H1 (cell line): ENCODE measurements around the gene SKA3. TPM values are rescaled to one million over a fixed set of nuclear protein-coding genes. Genes with fewer than 3 reads are reported as not detected.
A peak's percentile ranks its signal among the peaks of the same experiment; 100 is the strongest.

Source experiments
- CTCF ChIA-PET: fragments of 300-600 bp; sonication (Branson Sonifier 250); formaldehyde crosslinking; loops from one replicate; lab custom pipeline; 2021; ENCODE audit not compliant: partially characterized antibody; lab: Charles Lee
- POLR2A ChIA-PET: fragments of 300-600 bp; sonication (Branson Sonifier 250); formaldehyde crosslinking; loops from one replicate; lab custom pipeline; 2021; ENCODE audit warnings: inconsistent platforms; ENCODE audit not compliant: partially characterized antibody; lab: Charles Lee
- DNase-seq, 2 experiments: peaks; one replicate each; pipeline versions ENCODE4 v3.0.0 to v3.0.0-alpha.2; 2010 to 2022; ENCODE audit warnings: low spot score in 2 of 2, low read depth in 1 of 2, mixed read lengths in 1 of 2
- FAIRE-seq: peaks from 2 replicates; lab custom pipeline; 2011; peaks lifted over from hg19 to GRCh38; lab: Jason Lieb, UNC
- H2AFZ ChIP-seq: 2 replicates; pipeline ENCODE4 v1.8.1; 2012; ENCODE audit warnings: low read length, inconsistent platforms
- H2AK5ac ChIP-seq: 2 replicates; pipeline ENCODE4 v1.6.1; 2013; ENCODE audit warnings: low read depth, low read length
- H2BK120ac ChIP-seq: replicated peaks from 2 replicates; pipeline ENCODE3; 2013; ENCODE audit warnings: low read depth, low read length, inconsistent platforms
- H2BK12ac ChIP-seq: 2 replicates; pipeline ENCODE4 v1.6.1; 2013; ENCODE audit warnings: low read depth, low read length
- H2BK15ac ChIP-seq: 2 replicates; pipeline ENCODE4 v1.6.1; 2013; ENCODE audit warnings: low read length
- H2BK20ac ChIP-seq: 2 replicates; pipeline ENCODE4 v1.6.1; 2013; ENCODE audit warnings: low read length
- H2BK5ac ChIP-seq: 2 replicates; pipeline ENCODE4 v1.6.1; 2013; ENCODE audit warnings: low read depth, low read length
- H3K14ac ChIP-seq: 2 replicates; pipeline ENCODE4 v1.6.1; 2013; ENCODE audit warnings: inconsistent platforms; ENCODE audit not compliant: insufficient read length
- H3K18ac ChIP-seq: 2 replicates; pipeline ENCODE4 v1.6.1; 2013; ENCODE audit warnings: low read length; ENCODE audit errors: extremely low read depth
- H3K23ac ChIP-seq: 2 replicates; pipeline ENCODE4 v1.6.1; 2013; ENCODE audit warnings: inconsistent platforms; ENCODE audit not compliant: insufficient read length
- H3K23me2 ChIP-seq: 2 replicates; pipeline ENCODE4 v1.6.1; 2013; ENCODE audit warnings: low read depth, low read length
- H3K27ac ChIP-seq: 2 replicates; pipeline ENCODE4 v1.6.1; 2011; ENCODE audit warnings: low read depth, low read length, inconsistent platforms
- H3K27me3 ChIP-seq, 4 experiments: replicated peaks in 1 of 4; 1 replicate in 1 of 4; 2 replicates in 3 of 4; pipeline versions ENCODE4 v1.6.1 to v1.8.1; 2011 to 2013; ENCODE audit warnings: low read length in 3 of 4, mild to moderate bottlenecking in 3 of 4, inconsistent platforms in 2 of 4, mixed read lengths in 2 of 4, moderate library complexity in 1 of 4; ENCODE audit not compliant: control insufficient read depth in 3 of 4, insufficient read depth in 3 of 4; ENCODE audit errors: extremely low read depth in 1 of 4
- H3K36me3 ChIP-seq, 4 experiments: 2 replicates each; pipeline versions ENCODE4 v1.6.1 to v1.8.1; 2011 to 2013; ENCODE audit warnings: mild to moderate bottlenecking in 4 of 4, low read length in 3 of 4, moderate library complexity in 2 of 4, control low read depth in 1 of 4, inconsistent platforms in 1 of 4; ENCODE audit not compliant: insufficient read depth in 4 of 4, control insufficient read depth in 2 of 4
- H3K4ac ChIP-seq: replicated peaks from 2 replicates; pipeline ENCODE3; 2013; ENCODE audit warnings: low read length, low read depth, mixed read lengths, inconsistent platforms; ENCODE audit not compliant: insufficient read length
- H3K4me1 ChIP-seq, 4 experiments: replicated peaks in 1 of 4; 1 replicate in 1 of 4; 2 replicates in 3 of 4; pipeline versions ENCODE4 v1.6.1 to v1.8.1; 2011 to 2013; ENCODE audit warnings: low read length in 3 of 4, inconsistent platforms in 2 of 4, mixed read lengths in 1 of 4; ENCODE audit not compliant: insufficient read depth in 4 of 4, control insufficient read depth in 3 of 4
- H3K4me2 ChIP-seq, 2 experiments: 2 replicates each; pipeline versions ENCODE4 v1.6.1 to v1.8.1; 2011 to 2013; ENCODE audit warnings: low read depth in 2 of 2, low read length in 2 of 2, control low read depth in 1 of 2, inconsistent platforms in 1 of 2, mild to moderate bottlenecking in 1 of 2; ENCODE audit not compliant: insufficient read depth in 1 of 2
- H3K4me3 ChIP-seq, 4 experiments: fragments of 200-600, 300-600 bp in 1 of 4; sonication (generic), shearing (Covaris generic), sonication (Bioruptor Twin) in 1 of 4; 2 replicates each; pipeline versions ENCODE4 v1.5.1 to v1.8.1; 2011 to 2016; ENCODE audit warnings: low read length in 4 of 4, low read depth in 3 of 4, control low read depth in 2 of 4, inconsistent platforms in 2 of 4, mild to moderate bottlenecking in 2 of 4, mixed read lengths in 1 of 4, moderate library complexity in 1 of 4; ENCODE audit not compliant: insufficient read depth in 2 of 4; ENCODE audit errors: extremely low read depth in 1 of 4
- H3K56ac ChIP-seq: replicated peaks from 2 replicates; pipeline ENCODE3; 2013; ENCODE audit warnings: low read depth, mild to moderate bottlenecking, mixed read lengths, low read length, inconsistent platforms; ENCODE audit not compliant: insufficient read length
- H3K79me1 ChIP-seq: 2 replicates; pipeline ENCODE4 v1.6.1; 2013; ENCODE audit warnings: low read depth, low read length, control low read depth
- H3K79me2 ChIP-seq, 2 experiments: 2 replicates each; pipeline versions ENCODE4 v1.6.1 to v1.8.1; 2012 to 2013; ENCODE audit warnings: low read length in 2 of 2, mild to moderate bottlenecking in 2 of 2, inconsistent platforms in 1 of 2; ENCODE audit not compliant: insufficient read depth in 2 of 2, control insufficient read depth in 1 of 2
- H3K9ac ChIP-seq, 4 experiments: replicated peaks in 1 of 4; 1 replicate in 1 of 4; 2 replicates in 3 of 4; pipeline versions ENCODE4 v1.6.1 to v1.8.1; 2011 to 2013; ENCODE audit warnings: low read depth in 3 of 4, low read length in 3 of 4, control low read depth in 2 of 4, mild to moderate bottlenecking in 2 of 4, moderate library complexity in 2 of 4, inconsistent platforms in 1 of 4; ENCODE audit errors: extremely low read depth in 1 of 4
- H3K9me3 ChIP-seq, 2 experiments: 2 replicates each; pipeline versions ENCODE4 v1.6.1 to v1.8.1; 2012 to 2013; ENCODE audit warnings: mild to moderate bottlenecking in 2 of 2, moderate library complexity in 2 of 2, control low read depth in 1 of 2, inconsistent platforms in 1 of 2, low read depth in 1 of 2, low read length in 1 of 2, mixed read lengths in 1 of 2; ENCODE audit not compliant: insufficient read depth in 2 of 2
- H4K20me1 ChIP-seq, 2 experiments: replicated peaks in 1 of 2; 2 replicates each; pipeline versions ENCODE3 to v1.8.1; 2011 to 2013; ENCODE audit warnings: inconsistent platforms in 2 of 2, low read length in 2 of 2, mild to moderate bottlenecking in 1 of 2; ENCODE audit not compliant: insufficient read depth in 2 of 2, control insufficient read depth in 1 of 2
- H4K5ac ChIP-seq: 2 replicates; pipeline ENCODE4 v1.6.1; 2013; ENCODE audit warnings: low read length, low read depth, mixed read lengths, inconsistent platforms; ENCODE audit not compliant: insufficient read length
- H4K8ac ChIP-seq: 2 replicates; pipeline ENCODE4 v1.8.0; 2013; ENCODE audit warnings: mild to moderate bottlenecking, moderate library complexity, low read length, inconsistent platforms; ENCODE audit not compliant: insufficient read depth; ENCODE audit errors: extremely low read depth
- H4K91ac ChIP-seq: replicated peaks from 2 replicates; pipeline ENCODE3; 2013; ENCODE audit warnings: low read length, mixed read lengths, inconsistent platforms; ENCODE audit not compliant: insufficient read length
- CBX5 ChIP-seq: fragments of 300-800, 300-1000 bp; sonication (generic); IDR thresholded peaks from 2 replicates; pipeline ENCODE4 v1.7.1; 2016; ENCODE audit warnings: antibody characterized with exemption, low read length, low read depth
- EZH2 ChIP-seq: fragments of 200-600 bp; sonication (generic); IDR thresholded peaks from 2 replicates; pipeline ENCODE4 v1.7.1; 2012; ENCODE audit warnings: low read depth, mild to moderate bottlenecking, moderate library complexity, low read length, inconsistent platforms; ENCODE audit not compliant: severe bottlenecking
- FOSL1 ChIP-seq: IDR thresholded peaks from 2 replicates; pipeline ENCODE4 v1.6.1; 2011; ENCODE audit warnings: mild to moderate bottlenecking, low read depth, low read length, moderate library complexity; ENCODE audit not compliant: insufficient read depth
- JUND ChIP-seq: IDR thresholded peaks from 2 replicates; pipeline ENCODE4 v1.6.1; 2011; ENCODE audit warnings: mild to moderate bottlenecking, improper control_type of control experiment, low read length
- KDM1A ChIP-seq: fragments of 200-600, 300-600 bp; sonication (generic); IDR thresholded peaks from 2 replicates; pipeline ENCODE4 v1.7.1; 2016; ENCODE audit warnings: mild to moderate bottlenecking, low read length, borderline replicate concordance
- MAFK ChIP-seq: IDR thresholded peaks from 2 replicates; pipeline ENCODE4 v1.6.1; 2012; ENCODE audit warnings: low read depth, mild to moderate bottlenecking, improper control_type of control experiment, low read length
- NANOG ChIP-seq: IDR thresholded peaks from 2 replicates; pipeline ENCODE4 v1.6.1; 2011; ENCODE audit warnings: low read length, low read depth, mild to moderate bottlenecking, inconsistent platforms; ENCODE audit not compliant: insufficient read depth, poor library complexity, severe bottlenecking
- SRF ChIP-seq: IDR thresholded peaks from 2 replicates; pipeline ENCODE4 v1.6.1; 2011; ENCODE audit warnings: mild to moderate bottlenecking, low read depth, low read length, moderate library complexity
- TBP ChIP-seq: IDR thresholded peaks from 2 replicates; pipeline ENCODE4 v1.6.1; 2011; ENCODE audit warnings: low read depth, low read length, improper control_type of control experiment
- WGBS, 2 experiments: shearing (Covaris generic) in 1 of 2; methylation state at CpG; one replicate each; pipeline versions ENCODE4 v1.1.6 to v1.1.7; 2013 to 2015; ENCODE audit warnings: low lambda C conversion rate in 2 of 2, mixed read lengths in 2 of 2, inconsistent platforms in 1 of 2, low coverage in 1 of 2, missing lambda C conversion rate in 1 of 2; ENCODE audit not compliant: insufficient replicate concordance in 2 of 2, insufficient coverage in 1 of 2, insufficient read length in 1 of 2; ENCODE audit errors: extremely low coverage in 1 of 2, missing lambda C conversion rate in 1 of 2; 5-methylcytosine and 5-hydroxymethylcytosine counted together
- polyA plus RNA-seq, 7 experiments: library from polyadenylated mRNA; depleted of rRNA in 3 of 7; stranded (reverse) in 5 of 7; unstranded in 2 of 7; fragments of >200 nt in 5 of 7; fragments of 200-250 nt in 2 of 7; gene quantifications; 1 replicate in 5 of 7; 2 replicates in 1 of 7; 4 replicates in 1 of 7; pipeline versions ENCODE4 v1.2.1 to v1.2.3, GENCODE V29; 2011 to 2013; ENCODE audit warnings: missing spikeins in 2 of 7, mixed read lengths in 2 of 7
- total RNA-seq: library from RNA; stranded (reverse); fragmentation: NEBNext Ultra II Directional; extraction: Animal tissue kit (Norgen Biotek cat#: 25700); gene quantifications from 2 replicates; pipeline ENCODE4 v1.2.1, GENCODE V29; 2021

SKA3 gene
- total and polyA plus RNA-seq, 2 of the 8 experiments (the other 6 are each of a cell fraction or from before 2014, with no cell fraction given) = 32.3 to 63.7 TPM

DNA sequence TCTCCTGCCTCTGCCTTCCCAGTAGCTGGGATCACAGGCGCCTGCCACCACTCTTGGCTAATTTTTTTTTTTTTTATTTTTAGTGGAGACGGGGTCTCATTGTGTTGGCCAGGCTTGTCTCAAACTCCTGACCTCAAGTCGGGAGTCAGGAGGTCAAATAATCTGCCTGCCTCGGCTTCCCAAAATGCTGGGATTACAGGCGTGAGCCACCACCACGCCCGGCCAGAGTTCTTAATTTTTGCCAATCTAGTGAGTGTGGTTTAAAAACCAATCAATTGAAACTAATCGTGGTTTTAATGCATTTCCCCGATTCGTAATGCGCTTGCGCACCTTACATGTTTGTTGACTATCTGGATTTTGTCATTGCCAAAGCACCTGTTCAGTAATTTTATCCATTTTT lies 37.0 kb downstream of the SKA3 start:
- no peak overlapping the region for H4K8ac ChIP-seq
- WGBS, 2 experiments = 91% methylated on average over 12 of the region's 12 CpGs; no CpG with 5 or more reads in 1 of the 2 experiments
- H2BK5ac ChIP-seq = 0 out of 2 replicates have a peak overlapping the region, but pooled peaks have one; percentile 52
- H3K4me3 ChIP-seq = peak overlapping the region; percentile 79 to 100 (median 98); a peak in 5 of 8 replicates
- no peak overlapping the region for H2BK120ac ChIP-seq
- no peak for DNase-seq
- no peak overlapping the region for H3K4ac ChIP-seq
- H2BK12ac ChIP-seq = no peak overlapping the region
- H3K27me3 ChIP-seq = no peaks in the 10 kb centered on the region
- no peak overlapping the region for H4K5ac ChIP-seq
- H2BK15ac ChIP-seq = no peak overlapping the region
- H3K9me3 ChIP-seq = no peaks in the 10 kb centered on the region
- peaks cover 14 to 38% of the 10 kb centered on the region in 2 experiments for H3K79me2 ChIP-seq
- H3K23me2 ChIP-seq = no peaks in the 10 kb centered on the region; the same call in 1 of the 2 replicates
- H4K91ac ChIP-seq = no peak overlapping the region
- H3K4me2 ChIP-seq = peak overlapping the region; percentile 69 to 75
- no peak overlapping the region for H2BK20ac ChIP-seq
- H3K36me3 ChIP-seq = peaks cover 0 to 18% (median 4%) of the 10 kb centered on the region in 4 experiments; a peak in 4 of 8 replicates
- H3K18ac ChIP-seq = no peak overlapping the region
- H3K23ac ChIP-seq = no peak overlapping the region
- ChIA-PET CTCF (interaction anchor here (0.9 to 1.7 kb wide), 2 partner anchors 26 to 28 kb away, joined by 6 to 9 read pairs; no protein-coding TSS in a partner anchor), POLR2A (interaction anchor here (0.7 to 1.6 kb wide), 2 partner anchors 32 to 37 kb away, joined by 4 to 6 read pairs; partner anchors contain the start of genes MRPL57 and SKA3)
- H2AK5ac ChIP-seq = 0 out of 2 replicates have a peak overlapping the region, but pooled peaks have one; percentile 26
- H3K79me1 ChIP-seq = peaks cover 2% of the 10 kb centered on the region
- H2AFZ ChIP-seq = no peak overlapping the region
- peaks cover 0 to 8% (median 2%) of the 10 kb centered on the region in 4 experiments; a peak in 4 of 7 replicates for H3K4me1 ChIP-seq
- H3K27ac ChIP-seq = no peak overlapping the region
- no peak overlapping the region for H3K56ac ChIP-seq
- peaks cover 4 to 9% of the 10 kb centered on the region in 2 experiments for H4K20me1 ChIP-seq
- TF ChIP-seq EZH2 = no peak
- no peak for TF ChIP-seq MAFK
- no peak for TF ChIP-seq TBP
- no peak for TF ChIP-seq SRF
- no peak for TF ChIP-seq FOSL1
- no peak for TF ChIP-seq JUND
- TF ChIP-seq CBX5 = no peak
- no peak for TF ChIP-seq NANOG
- TF ChIP-seq KDM1A = no peak
- FAIRE-seq = no peak
- no peak overlapping the region for H3K14ac ChIP-seq
- H3K9ac ChIP-seq = peak overlapping the region in 1 of 4 experiments; percentile 38; a peak in 1 of 7 replicates
